ENCODE data around the gene CDYL. TPM values are rescaled to one million over a fixed set of nuclear protein-coding genes. Genes with fewer than 3 reads are reported as not detected.

Gene CDYL, protein sequence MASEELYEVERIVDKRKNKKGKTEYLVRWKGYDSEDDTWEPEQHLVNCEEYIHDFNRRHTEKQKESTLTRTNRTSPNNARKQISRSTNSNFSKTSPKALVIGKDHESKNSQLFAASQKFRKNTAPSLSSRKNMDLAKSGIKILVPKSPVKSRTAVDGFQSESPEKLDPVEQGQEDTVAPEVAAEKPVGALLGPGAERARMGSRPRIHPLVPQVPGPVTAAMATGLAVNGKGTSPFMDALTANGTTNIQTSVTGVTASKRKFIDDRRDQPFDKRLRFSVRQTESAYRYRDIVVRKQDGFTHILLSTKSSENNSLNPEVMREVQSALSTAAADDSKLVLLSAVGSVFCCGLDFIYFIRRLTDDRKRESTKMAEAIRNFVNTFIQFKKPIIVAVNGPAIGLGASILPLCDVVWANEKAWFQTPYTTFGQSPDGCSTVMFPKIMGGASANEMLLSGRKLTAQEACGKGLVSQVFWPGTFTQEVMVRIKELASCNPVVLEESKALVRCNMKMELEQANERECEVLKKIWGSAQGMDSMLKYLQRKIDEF
- total RNA-seq: 12.0 and 17.5 TPM in 2 replicates

DNA sequence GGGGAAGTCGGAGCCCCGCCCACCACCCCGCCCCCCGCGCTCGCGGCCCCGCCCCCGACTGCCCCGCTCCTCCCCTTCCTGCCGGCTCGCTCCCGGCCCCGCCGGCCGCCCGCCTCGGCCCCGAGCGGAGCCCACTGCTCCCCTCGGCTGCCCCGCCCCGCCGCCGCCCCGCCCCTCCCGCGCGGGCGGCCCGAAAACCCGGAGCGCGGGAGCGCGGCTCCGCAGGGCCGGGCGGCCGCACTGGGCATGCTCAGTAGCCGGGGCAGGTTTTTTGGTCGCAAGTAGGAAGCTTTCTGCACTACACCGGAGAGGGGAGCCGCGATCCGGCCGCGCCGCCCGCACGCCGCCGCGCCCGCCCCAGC lies at the start of gene CDYL:
Gene CDYL, plus strand, starts transcription at position 274 of the 362 bp plus-strand sequence. CDS start 380 bp downstream, outside the sequence.

DNA sequence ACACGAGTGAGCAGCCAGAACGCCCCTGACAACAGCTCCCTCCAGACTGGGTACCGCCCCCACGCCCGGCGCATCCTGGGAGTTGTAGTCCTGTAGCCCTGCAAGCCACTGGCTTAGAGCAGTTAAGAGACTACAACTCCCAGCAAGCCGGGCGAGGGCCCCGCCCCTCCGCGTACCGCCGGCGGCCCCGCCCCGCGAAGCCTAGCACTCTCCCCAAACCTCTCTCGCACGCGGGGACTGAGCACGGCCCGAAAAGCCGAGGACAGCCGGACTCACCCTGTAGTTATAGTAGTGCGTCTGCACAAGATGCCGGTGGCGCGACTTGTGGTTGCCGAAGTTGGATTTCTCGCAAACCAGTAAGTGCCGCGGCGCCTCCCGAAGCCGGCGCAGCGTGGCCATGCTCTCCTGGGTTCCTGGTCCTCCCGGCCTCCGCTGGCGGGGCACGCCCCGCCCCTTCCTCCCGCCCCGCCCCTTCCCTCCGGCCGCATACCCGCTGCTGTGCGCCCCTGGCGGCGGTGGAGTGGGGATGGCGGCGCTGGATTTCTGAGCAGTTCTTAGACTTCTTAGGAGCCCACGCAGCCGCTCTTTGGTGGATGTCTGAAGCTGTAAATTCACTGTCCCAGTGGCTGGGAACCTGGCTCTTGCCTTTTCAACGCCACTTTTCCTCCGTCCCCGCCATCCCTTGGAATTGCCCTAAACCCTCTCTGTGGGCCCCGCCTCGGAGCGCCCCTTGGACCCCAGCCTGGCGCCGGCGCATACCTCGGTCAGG lies 227.6 kb downstream of the CDYL start, which contains the start of gene RPP40:
Gene RPP40, minus strand, starts transcription at position 434 of the 769 bp plus-strand sequence. Its CDS starts 35 bp downstream, at position 399.

Other genes starting within 250 kb of the CDYL start
- 9.8 and 16.0 TPM in 2 replicates for gene RPP40, start 227.6 kb downstream of the CDYL start, total RNA-seq